Epithelial cell of esophagus (primary cell): Measurements from ENCODE around the gene CRYBG2.

ENCODE experiments used
- DNase-seq: peaks from one replicate; pipeline ENCODE4 v3.0.0; 2010; ENCODE audit warnings: low read depth
- H3K4me3 ChIP-seq: 2 replicates; pipeline ENCODE4 v1.5.1; 2011; ENCODE audit warnings: mild to moderate bottlenecking, low read length, control low read depth
- TF ChIP-seq, protein P1 (sequence below): IDR thresholded peaks from 2 replicates; pipeline ENCODE4 v1.5.1; 2011; ENCODE audit warnings: low read depth, mild to moderate bottlenecking, low read length, control low read depth, inconsistent platforms; ENCODE audit not compliant: insufficient read depth; ENCODE audit errors: missing control alignments

CRYBG2 gene, protein sequence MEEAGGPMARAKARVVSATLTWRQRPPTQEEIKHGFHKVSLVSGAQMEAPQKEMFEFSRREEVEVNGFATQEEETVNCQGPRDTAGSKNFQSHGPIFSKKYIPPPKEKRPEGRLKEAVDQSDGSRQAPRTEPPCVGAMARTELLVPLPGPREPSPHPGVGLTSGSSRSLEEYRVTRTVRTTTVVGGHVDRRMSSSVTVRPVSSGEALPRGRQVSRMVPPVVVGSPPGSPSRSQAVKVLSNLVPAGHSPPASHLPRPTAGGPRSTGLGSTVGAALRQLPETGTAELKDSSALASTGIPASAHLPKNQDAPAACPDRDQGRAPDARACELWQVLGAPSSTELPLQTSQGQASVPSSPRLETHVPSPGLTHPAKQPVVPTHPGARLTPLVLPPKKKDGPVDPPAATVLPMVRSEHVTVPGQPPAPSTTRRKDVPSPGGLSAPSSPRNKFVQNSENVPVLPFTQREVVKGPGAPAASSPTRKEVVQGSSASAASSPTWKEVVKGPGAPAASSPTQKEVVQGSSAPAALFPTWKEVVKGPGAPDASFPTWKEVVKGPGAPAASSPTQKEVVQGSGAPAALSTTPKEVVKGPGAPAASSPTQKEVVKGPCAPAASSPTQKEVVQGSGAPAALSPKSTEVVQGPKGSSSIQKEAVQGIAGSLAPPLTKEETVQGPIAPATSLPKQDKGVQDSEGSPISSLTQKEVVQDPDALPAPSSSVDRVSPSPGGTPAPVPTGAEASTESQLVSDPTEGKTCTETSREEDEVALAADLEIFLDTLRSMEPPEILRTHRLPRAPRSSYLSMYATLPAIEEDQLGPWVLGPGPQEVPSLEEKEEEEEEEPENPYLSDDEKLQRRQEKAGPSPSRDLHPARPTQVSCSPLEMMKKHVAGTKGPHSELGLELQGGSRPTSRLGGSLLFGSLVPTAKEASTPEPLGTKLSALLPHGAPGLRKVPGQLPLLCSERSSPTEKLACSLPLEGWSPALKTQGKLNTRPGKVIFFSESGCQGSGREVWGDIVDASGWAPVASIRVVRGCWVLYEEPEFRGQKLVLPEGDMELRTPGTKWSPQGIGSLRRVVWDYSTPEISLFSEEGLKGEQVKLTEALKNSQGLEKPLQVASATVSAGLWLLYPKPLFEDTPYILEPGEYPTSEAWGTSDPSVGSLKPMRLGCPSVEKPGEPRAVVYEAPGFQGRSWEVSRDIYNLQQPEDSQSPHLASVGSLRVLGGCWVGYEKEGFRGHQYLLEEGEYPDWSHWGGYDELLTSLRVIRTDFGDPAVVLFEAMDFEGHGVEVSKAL (N-terminal part only)

DNA sequence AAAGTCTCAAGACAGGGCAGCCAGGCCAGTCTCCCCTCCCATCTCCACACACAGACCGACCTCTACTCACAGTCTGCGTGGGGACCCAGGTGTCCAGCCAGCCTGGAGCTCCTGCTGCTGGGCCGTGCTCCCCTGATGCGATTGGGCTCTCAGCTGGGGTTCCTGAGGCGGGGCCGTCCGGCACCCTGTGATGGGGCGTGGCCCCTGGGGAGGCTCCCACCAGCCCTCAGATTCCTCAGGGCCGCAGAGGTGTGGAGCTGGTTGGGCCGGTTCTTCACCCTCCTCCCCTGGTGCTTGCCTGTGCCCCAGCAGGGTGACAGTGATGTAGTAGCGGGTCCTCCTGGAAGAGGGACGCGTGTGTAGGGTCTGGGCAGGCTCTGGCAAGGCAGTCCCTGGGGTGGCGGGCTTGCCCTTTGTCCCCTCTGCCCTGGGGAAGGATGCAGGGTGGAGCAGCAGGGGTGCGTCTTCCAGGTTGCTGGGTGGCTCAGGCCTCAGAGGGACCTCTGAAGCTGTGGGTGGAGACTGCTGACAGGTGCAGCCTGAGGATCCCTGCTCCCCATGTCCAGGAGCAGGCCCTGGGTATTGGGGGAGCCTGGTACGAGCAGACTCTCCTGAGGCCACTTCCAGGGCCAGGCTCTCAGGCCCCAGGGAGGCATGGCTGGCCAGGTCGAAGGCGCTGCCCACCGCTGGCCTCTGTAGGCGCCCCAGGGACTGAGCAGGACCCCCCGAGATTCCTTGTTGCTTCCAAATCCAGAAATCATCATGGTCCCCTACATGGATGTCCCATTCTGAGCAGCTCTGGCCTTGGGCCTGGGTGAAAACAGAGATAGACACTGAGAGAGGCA is at the start of gene CRYBG2:
Gene CRYBG2, minus strand, starts transcription at position 155 of the 845 bp plus-strand sequence. CDS start 7,473 bp downstream, outside the sequence.
- TF ChIP-seq, protein P1, sequence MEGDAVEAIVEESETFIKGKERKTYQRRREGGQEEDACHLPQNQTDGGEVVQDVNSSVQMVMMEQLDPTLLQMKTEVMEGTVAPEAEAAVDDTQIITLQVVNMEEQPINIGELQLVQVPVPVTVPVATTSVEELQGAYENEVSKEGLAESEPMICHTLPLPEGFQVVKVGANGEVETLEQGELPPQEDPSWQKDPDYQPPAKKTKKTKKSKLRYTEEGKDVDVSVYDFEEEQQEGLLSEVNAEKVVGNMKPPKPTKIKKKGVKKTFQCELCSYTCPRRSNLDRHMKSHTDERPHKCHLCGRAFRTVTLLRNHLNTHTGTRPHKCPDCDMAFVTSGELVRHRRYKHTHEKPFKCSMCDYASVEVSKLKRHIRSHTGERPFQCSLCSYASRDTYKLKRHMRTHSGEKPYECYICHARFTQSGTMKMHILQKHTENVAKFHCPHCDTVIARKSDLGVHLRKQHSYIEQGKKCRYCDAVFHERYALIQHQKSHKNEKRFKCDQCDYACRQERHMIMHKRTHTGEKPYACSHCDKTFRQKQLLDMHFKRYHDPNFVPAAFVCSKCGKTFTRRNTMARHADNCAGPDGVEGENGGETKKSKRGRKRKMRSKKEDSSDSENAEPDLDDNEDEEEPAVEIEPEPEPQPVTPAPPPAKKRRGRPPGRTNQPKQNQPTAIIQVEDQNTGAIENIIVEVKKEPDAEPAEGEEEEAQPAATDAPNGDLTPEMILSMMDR = no peak
- H3K4me3 ChIP-seq = peak within 1 kb of the TSS; percentile 75
- peak; percentile 93 for DNase-seq

DNA sequence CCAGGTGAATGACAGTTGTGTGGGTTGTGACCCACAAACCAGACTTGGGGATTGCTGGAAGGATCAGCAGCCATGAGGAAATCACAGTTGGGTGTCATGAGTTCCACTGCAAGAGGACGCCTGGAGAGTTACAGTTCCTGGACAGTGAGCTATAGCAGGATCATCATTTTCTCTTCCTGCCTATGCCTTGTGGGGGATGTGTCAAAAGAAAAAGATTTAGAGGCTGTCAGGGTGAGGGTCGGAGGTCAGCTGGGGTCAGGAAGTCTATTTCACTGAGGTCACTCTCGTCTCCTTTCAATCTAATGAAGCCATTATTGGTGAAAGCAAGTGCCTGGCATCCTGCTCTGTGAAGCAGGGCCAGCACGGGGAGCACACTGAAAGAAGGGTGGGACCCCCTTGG is 49.7 kb upstream of the CRYBG2 start:
- no peak for DNase-seq
- TF ChIP-seq, protein P1 = no peak
- H3K4me3 ChIP-seq = no peak overlapping the region

DNA sequence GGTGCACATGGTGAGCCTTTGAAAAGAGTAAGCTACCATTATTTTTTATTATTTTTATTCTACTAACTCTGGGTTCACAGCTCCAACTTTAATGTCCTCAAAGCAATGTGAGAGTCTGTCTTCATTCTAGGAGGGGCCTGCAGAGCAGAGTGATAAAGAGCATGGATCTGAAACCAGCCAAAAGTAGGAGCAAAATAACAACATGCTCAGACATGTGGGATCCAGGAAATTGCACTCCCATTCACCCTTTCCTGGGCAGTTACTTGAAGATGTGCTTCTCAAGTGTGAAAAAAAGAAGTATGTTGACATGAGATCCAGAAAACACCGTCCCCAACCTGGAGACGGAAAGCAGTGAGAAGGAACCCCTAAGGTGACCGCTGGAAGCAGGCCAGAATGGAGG is 48.0 kb upstream of the CRYBG2 start:
- peak; percentile 71 for DNase-seq
- no peak overlapping the region for H3K4me3 ChIP-seq
- TF ChIP-seq, protein P1 = no peak

DNA sequence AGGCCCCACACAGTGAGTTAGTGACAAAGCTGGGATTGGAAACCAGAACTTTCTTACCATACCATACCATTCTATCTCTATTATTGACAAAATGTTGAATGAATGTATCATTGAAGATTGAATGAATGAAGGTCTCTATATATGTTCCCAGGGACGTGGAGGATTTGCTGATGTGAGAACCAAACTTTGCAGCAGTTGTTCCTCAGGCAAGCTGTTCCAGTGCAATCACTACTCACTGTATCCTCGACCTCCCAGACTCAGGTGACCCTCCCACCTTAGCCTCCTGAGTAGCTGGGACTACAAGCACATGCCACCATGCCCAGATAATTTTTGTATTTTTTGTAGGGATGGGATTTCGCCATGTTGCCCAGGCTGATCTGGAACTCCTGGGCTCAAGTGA is 45.1 kb upstream of the CRYBG2 start:
- no peak overlapping the region for H3K4me3 ChIP-seq
- no peak for DNase-seq
- TF ChIP-seq, protein P1 = no peak

DNA sequence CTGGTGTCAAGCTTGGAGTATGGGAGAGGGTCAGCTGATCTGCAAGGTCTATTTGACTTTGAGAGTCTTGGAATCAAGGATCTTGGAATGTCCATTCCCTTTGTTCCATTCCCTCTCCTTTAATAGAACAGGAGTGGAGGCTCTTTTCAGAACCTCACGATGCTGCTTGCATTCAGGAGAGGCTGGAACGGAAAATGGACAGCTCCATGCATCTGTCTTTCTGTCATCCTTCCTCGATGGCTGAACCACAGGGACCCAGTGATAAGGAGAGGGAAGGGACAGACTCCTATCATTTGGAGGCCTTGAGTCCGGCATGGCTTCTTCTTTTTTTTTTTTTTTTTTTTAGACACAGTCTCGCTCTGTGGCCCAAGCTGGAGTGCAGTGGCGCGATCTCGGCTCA is 41.8 kb upstream of the CRYBG2 start:
- TF ChIP-seq, protein P1 = no peak
- no peak overlapping the region for H3K4me3 ChIP-seq
- no peak for DNase-seq

DNA sequence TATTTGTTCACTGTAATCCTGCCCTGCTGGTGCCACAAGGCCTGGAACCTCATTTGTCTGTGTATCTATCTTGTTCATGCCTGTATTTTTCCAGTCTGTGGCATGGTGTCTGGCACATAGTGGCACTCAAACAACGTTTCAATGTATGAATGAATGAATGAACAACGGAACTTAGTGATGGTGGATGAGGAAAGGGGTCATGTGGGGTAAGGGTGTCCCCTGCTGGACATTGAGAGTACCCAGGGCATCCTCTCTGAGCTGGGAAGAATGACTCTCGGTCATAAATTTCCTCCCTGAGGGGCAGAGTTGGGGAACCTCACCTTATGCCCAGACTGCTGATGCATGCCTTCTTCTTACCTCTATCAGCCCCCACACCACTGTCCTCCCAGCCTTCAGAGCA is 37.5 kb upstream of the CRYBG2 start:
- DNase-seq = peak; percentile 68
- no peak overlapping the region for H3K4me3 ChIP-seq
- TF ChIP-seq, protein P1 = peak; percentile 78
